Activated CD8-positive, alpha-beta T cell treated with anti-CD3 and anti-CD28 coated beads for 36 hours (primary cell): Measurements from ENCODE around the gene PTDSS2. TPM values are rescaled to one million over a fixed set of nuclear protein-coding genes. Genes with fewer than 3 reads are reported as not detected.

Source experiments
- ATAC-seq: fragments of 200-7000 bp; cut with Tn5 transposase; one replicate; pipeline ENCODE4 v1.10.0; 2021; ENCODE audit warnings: mild to moderate bottlenecking, moderate library complexity
- CTCF ChIA-PET: fragments of 350-600 bp; sonication (Branson Sonifier 250); formaldehyde crosslinking; loops from one replicate; lab custom pipeline; 2021; ENCODE audit warnings: antibody characterized with exemption; lab: Charles Lee
- POLR2A ChIA-PET: fragments of 350-600 bp; sonication (Branson Sonifier 250); formaldehyde crosslinking; loops from one replicate; lab custom pipeline; 2021; ENCODE audit warnings: antibody characterized with exemption; lab: Charles Lee
- DNase-seq: peaks from one replicate; pipeline ENCODE4 v3.0.0-alpha.2; 2020
- H3K27ac Mint-ChIP-seq: one replicate; pipeline ENCODE4 v1.8.0; 2021; ENCODE audit warnings: mild to moderate bottlenecking, mixed read lengths
- H3K27me3 Mint-ChIP-seq: one replicate; pipeline ENCODE4 v1.8.0; 2021; ENCODE audit warnings: mixed read lengths
- H3K36me3 Mint-ChIP-seq: one replicate; pipeline ENCODE4 v1.8.0; 2021; ENCODE audit warnings: low read depth, mixed read lengths
- H3K4me1 Mint-ChIP-seq: one replicate; pipeline ENCODE4 v1.8.0; 2021; ENCODE audit warnings: low read depth, mixed read lengths
- H3K4me3 Mint-ChIP-seq: one replicate; pipeline ENCODE4 v1.8.0; 2021; ENCODE audit warnings: mild to moderate bottlenecking, moderate library complexity, mixed read lengths
- H3K9me3 Mint-ChIP-seq: one replicate; pipeline ENCODE4 v1.8.0; 2021; ENCODE audit warnings: mixed read lengths
- CTCF ChIP-seq: fragments of 200-600 bp; IDR thresholded peaks from one replicate; pipeline ENCODE4 v1.8.0; 2022; ENCODE audit warnings: antibody characterized with exemption, mild to moderate bottlenecking
- intact Hi-C: fragments of 100-400 bp; cut with micrococcal nuclease; formaldehyde crosslinking; loops from one replicate; pipeline ENCODE4 v1.10.0; 2022
- total RNA-seq, 2 experiments: library from RNA; stranded (reverse); gene quantifications; one replicate each; pipeline ENCODE4 v1.2.3, GENCODE V29; 2021

Gene PTDSS2
- total RNA-seq, 2 experiments from 2014 or later, result 17.4 to 18.0 TPM

DNA sequence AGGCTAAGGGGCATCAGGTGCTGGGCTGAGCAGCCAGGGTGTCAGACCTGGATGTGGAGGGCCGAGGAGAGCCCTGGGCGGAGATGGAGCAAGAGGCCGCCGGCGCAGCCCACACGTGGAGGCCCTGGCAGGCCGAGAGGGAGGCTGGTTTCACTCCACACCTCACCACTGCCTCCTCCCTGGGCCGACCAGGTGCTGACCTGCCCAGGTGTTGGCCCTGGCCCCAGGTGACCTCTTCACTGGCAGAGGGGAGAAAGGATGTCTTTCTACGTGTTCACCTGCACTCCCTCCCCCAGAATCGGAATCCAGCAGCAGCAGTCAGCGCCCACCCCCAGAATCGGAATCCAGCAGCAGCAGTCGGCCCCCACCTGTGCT is 9.0 kb upstream of the PTDSS2 start:
- ChIA-PET POLR2A (interaction anchor here (0.6 to 2.8 kb wide), 6 partner anchors 8 to 135 kb away, joined by 3 to 10 read pairs (median 3); no protein-coding TSS in a partner anchor), CTCF (interaction anchor here (1.4 to 3.4 kb wide), 2 partner anchors 9 to 190 kb away, joined by 6 to 19 read pairs; partner anchors contain the start of gene PTDSS2)
- ATAC-seq, result no peak
- Mint-ChIP-seq H3K27me3 (no peaks in the 10 kb centered on the region), H3K4me1 (peaks cover 22% of the 10 kb centered on the region), H3K4me3 (peak overlapping the region; percentile 72), H3K36me3 (no peaks in the 10 kb centered on the region), H3K27ac (no peak overlapping the region), H3K9me3 (no peaks in the 10 kb centered on the region)
- intact Hi-C loops, result no loop called here
- no peak for DNase-seq
- no peak for TF ChIP-seq CTCF

DNA sequence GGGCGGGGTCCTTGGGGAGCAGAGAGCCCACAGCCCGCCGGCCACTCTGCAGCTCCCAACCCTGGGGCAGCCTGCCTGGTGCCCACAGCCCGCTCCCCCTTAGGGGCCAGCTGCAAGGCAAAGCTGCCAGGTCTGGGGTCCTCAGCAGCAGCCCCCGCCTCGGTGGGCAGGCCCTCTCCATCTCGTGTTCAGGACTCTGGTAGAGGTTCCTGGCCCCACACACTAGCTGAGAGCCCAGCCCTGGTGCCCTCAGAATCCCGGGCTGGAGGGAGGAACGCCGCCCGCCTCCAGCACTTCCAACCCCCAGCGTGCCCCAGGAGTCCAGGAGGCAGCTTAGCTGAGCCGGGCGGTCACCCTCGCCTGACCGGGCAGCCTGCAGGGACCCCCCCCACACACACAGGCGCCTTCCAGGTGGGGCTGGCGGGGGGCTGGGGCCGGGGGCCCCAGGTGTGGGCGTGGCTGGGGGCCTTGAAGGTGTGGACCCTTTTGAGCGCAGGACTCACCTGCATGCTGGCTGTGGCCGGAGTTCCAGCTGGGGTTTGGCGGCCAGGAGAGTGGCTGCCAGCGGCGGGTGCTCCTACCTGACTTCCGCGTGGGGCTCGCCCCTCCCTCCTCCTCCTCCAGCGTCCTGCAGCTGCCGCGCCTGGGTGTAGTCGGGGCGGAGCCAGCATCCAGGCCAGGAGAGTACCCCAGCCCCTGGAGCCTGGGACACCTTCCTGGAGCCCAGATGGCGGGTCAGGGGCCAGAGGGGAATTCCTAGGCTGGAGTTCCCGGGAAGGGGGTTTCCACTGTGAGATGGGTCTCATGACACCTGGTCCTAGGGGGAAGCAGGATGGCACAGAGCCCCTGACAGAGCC is 8.4 kb upstream of the PTDSS2 start, which contains the start of gene ANO9:
ANO9 (minus strand) TSS at position 594 of the 857 bp plus-strand sequence; CDS start at position 509, 85 bp downstream.
- intact Hi-C loops, result no loop called here
- peak within 1 kb of the TSS; percentile 72 for H3K4me3 Mint-ChIP-seq
- ChIA-PET POLR2A (interaction anchor here (0.8 to 2.8 kb wide), 5 partner anchors 8 to 134 kb away, joined by 3 to 10 read pairs (median 3); no protein-coding TSS in a partner anchor), CTCF (interaction anchor here (1.4 to 3.4 kb wide), 2 partner anchors 8 to 191 kb away, joined by 6 to 19 read pairs; partner anchors contain the start of gene PTDSS2)
- peaks cover 22% of the 10 kb centered on the region for H3K4me1 Mint-ChIP-seq
- H3K9me3 Mint-ChIP-seq, result no peaks in the 10 kb centered on the region
- peak; percentile 78 for DNase-seq
- peak; percentile 93 for ATAC-seq
- H3K36me3 Mint-ChIP-seq, result no peaks in the 10 kb centered on the region
- H3K27ac Mint-ChIP-seq, result no peak within 1 kb of the TSS
- no peaks in the 10 kb centered on the region for H3K27me3 Mint-ChIP-seq
- TF ChIP-seq CTCF, result no peak

GRCh38 chr11:442611-443081 is 7.4 kb upstream of the PTDSS2 start:
- no peaks in the 10 kb centered on the region for H3K9me3 Mint-ChIP-seq
- H3K4me1 Mint-ChIP-seq, result peaks cover 16% of the 10 kb centered on the region
- H3K36me3 Mint-ChIP-seq, result no peaks in the 10 kb centered on the region
- TF ChIP-seq CTCF, result no peak
- ATAC-seq, result no peak
- no peak overlapping the region for H3K27ac Mint-ChIP-seq
- POLR2A ChIA-PET, result interaction anchor here (0.5 kb wide), 1 partner anchor 83 kb away, joined by 3 read pairs; no protein-coding TSS in a partner anchor
- CTCF ChIA-PET, result no interaction called here
- H3K4me3 Mint-ChIP-seq, result no peak overlapping the region
- intact Hi-C loops, result no loop called here
- H3K27me3 Mint-ChIP-seq, result no peaks in the 10 kb centered on the region
- no peak for DNase-seq

DNA sequence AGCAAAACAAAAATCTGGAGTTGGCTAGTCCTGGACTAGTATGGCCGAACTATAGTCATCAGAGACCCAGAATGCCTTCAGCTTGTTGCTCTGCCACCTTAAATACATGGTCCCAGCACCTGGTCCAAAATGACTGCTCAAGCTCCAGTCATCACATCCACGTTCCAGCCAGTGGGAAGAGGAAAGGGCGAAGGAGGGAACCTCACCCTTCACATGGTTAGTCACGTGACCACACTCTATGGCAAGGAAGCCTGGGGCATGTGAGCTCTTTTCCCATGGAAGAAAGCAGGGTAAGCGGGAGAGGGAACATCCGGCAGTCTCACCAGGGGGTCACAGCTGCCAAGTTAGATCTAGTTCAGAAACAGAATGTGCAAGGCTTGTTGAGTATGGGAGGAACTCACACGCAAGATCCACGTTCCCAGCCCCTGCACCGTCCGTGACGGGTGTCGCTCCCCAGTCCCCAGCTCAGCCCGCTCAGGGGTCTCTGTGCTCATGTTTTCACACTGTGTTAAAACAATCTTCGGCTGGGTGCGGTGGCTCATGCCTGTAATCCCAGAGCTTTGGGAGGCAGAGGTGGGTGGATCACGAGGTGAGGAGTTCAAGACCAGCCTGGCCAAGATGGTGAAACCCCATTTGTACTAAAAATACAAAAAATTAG is 6.4 kb upstream of the PTDSS2 start:
- Mint-ChIP-seq H3K36me3 (no peaks in the 10 kb centered on the region), H3K27me3 (no peaks in the 10 kb centered on the region), H3K4me1 (peaks cover 14% of the 10 kb centered on the region), H3K9me3 (no peaks in the 10 kb centered on the region), H3K27ac (no peak overlapping the region), H3K4me3 (no peak overlapping the region)
- CTCF ChIA-PET, result no interaction called here
- DNase-seq, result no peak
- POLR2A ChIA-PET, result interaction anchor here (1.0 to 1.5 kb wide), 2 partner anchors 29 to 361 kb away, joined by 3 to 4 read pairs; partner anchors contain the start of gene SIGIRR
- TF ChIP-seq CTCF, result no peak
- no peak for ATAC-seq
- intact Hi-C loops, result no loop called here
